HCT116 (cell line): ENCODE measurements around the gene CYB5D1. TPM values are rescaled to one million over a fixed set of nuclear protein-coding genes. Genes with fewer than 3 reads are reported as not detected.

ENCODE experiments used
- ATAC-seq: fragments of 200-7000 bp; cut with Tn5 transposase; 2 replicates; pipeline ENCODE4 v1.9.1; 2020; ENCODE audit warnings: mild to moderate bottlenecking, moderate library complexity
- BruUV-seq: library from RNA; stranded (reverse); fragments of 400-500 nt; replicated peaks from 2 replicates; lab custom pipeline; 2021; lab: Mats Ljungman, UMichigan
- CTCF ChIA-PET: fragments of 300-600 bp; sonication (Branson Sonifier 250); formaldehyde crosslinking; loops from one replicate; lab custom pipeline; 2021; ENCODE audit warnings: antibody characterized with exemption; lab: Charles Lee
- POLR2A ChIA-PET: fragments of 300-600, 350-600 bp; sonication (Branson Sonifier 250); formaldehyde crosslinking; loops from one replicate; lab custom pipeline; 2021; ENCODE audit warnings: antibody characterized with exemption; lab: Charles Lee
- RAD21 ChIA-PET, 2 experiments: fragments of 300-600 bp; sonication (Branson Sonifier 250); formaldehyde crosslinking; loops; one replicate each; lab custom pipeline; 2023; ENCODE audit warnings: low total read pairs in 2 of 2; ENCODE audit not compliant: uncharacterized antibody in 2 of 2, unreplicated experiment in 2 of 2, low non-redundant PET in 1 of 2; lab: Charles Lee
- DNase-seq: peaks from one replicate; pipeline ENCODE4 v3.0.0-alpha.2; 2010; ENCODE audit warnings: low read depth, low spot score
- H2AFZ ChIP-seq: fragments of 200-600 bp; shearing (Covaris generic), sonication (generic); 2 replicates; pipeline ENCODE4 v1.6.1; 2017; ENCODE audit warnings: low read depth, mixed run types, mixed read lengths, antibody characterized with exemption, low read length; ENCODE audit not compliant: poor library complexity, severe bottlenecking
- H3K27ac ChIP-seq: 2 replicates; pipeline ENCODE4 v1.5.1; 2012; ENCODE audit warnings: low read depth, low read length
- H3K27me3 ChIP-seq: fragments of 200-600 bp; sonication (generic); 2 replicates; pipeline ENCODE4 v1.6.1; 2016; ENCODE audit warnings: mixed run types, low read length, mixed read lengths; ENCODE audit not compliant: insufficient read depth
- H3K36me3 ChIP-seq, 2 experiments: fragments of 200-500 bp in 1 of 2; fragments of 200-600 bp in 1 of 2; sonication (Bioruptor generic) in 1 of 2; sonication (generic) in 1 of 2; 2 replicates each; pipeline versions ENCODE4 v1.5.1 to v1.6.1; 2014 to 2016; ENCODE audit warnings: low read length in 2 of 2, inconsistent platforms in 1 of 2, mixed read lengths in 1 of 2, mixed run types in 1 of 2; ENCODE audit not compliant: insufficient read depth in 2 of 2, control insufficient read depth in 1 of 2
- H3K4me1 ChIP-seq, 2 experiments: fragments of 200-600 bp in 1 of 2; sonication (generic) in 1 of 2; 2 replicates each; pipeline versions ENCODE4 v1.5.1 to v1.6.1; 2012 to 2017; ENCODE audit warnings: low read length in 2 of 2, inconsistent platforms in 1 of 2, mild to moderate bottlenecking in 1 of 2, mixed read lengths in 1 of 2, mixed run types in 1 of 2, moderate library complexity in 1 of 2; ENCODE audit not compliant: insufficient read depth in 2 of 2, control insufficient read depth in 1 of 2
- H3K4me2 ChIP-seq: fragments of 200-600 bp; sonication (generic); 2 replicates; pipeline ENCODE4 v1.6.1; 2017; ENCODE audit warnings: mixed run types, low read length, mixed read lengths
- H3K4me3 ChIP-seq, 2 experiments: fragments of 200-600 bp in 1 of 2; sonication (generic) in 1 of 2; replicated peaks in 1 of 2; 2 replicates each; pipeline ENCODE4 v1.5.1; 2011 to 2016; ENCODE audit warnings: low read length in 2 of 2, control low read depth in 1 of 2, low read depth in 1 of 2, mild to moderate bottlenecking in 1 of 2, mixed read lengths in 1 of 2, mixed run types in 1 of 2
- H3K79me2 ChIP-seq: fragments of 200-600 bp; sonication (generic); 2 replicates; pipeline ENCODE4 v1.6.1; 2017; ENCODE audit warnings: mild to moderate bottlenecking, mixed run types, low read length, moderate library complexity, mixed read lengths; ENCODE audit not compliant: insufficient read depth
- H3K9ac ChIP-seq: fragments of 200-600 bp; sonication (generic); 2 replicates; pipeline ENCODE4 v1.6.1; 2016; ENCODE audit warnings: low read length, mixed read lengths
- H3K9me2 ChIP-seq: fragments of 200-600 bp; sonication (generic), shearing (Covaris generic); 2 replicates; pipeline ENCODE4 v1.6.1; 2017; ENCODE audit warnings: mixed run types, mild to moderate bottlenecking, moderate library complexity; ENCODE audit not compliant: insufficient read depth
- H3K9me3 ChIP-seq, 2 experiments: fragments of 200-500 bp in 1 of 2; fragments of 200-600 bp in 1 of 2; sonication (Bioruptor generic) in 1 of 2; sonication (generic) in 1 of 2; 2 replicates each; pipeline ENCODE4 v1.6.1; 2014 to 2017; ENCODE audit warnings: low read length in 2 of 2, mixed read lengths in 2 of 2, inconsistent platforms in 1 of 2, low read depth in 1 of 2, mild to moderate bottlenecking in 1 of 2, mixed run types in 1 of 2, moderate library complexity in 1 of 2; ENCODE audit not compliant: control insufficient read depth in 1 of 2, insufficient read depth in 1 of 2
- H4K20me1 ChIP-seq: fragments of 200-600 bp; sonication (generic), shearing (Covaris generic); 2 replicates; pipeline ENCODE4 v1.6.1; 2017; ENCODE audit warnings: mixed run types, mild to moderate bottlenecking, moderate library complexity; ENCODE audit not compliant: insufficient read depth
- ATF3 ChIP-seq: IDR thresholded peaks from 2 replicates; pipeline ENCODE4 v1.6.1; 2012
- CBX3 ChIP-seq: IDR thresholded peaks from 2 replicates; pipeline ENCODE4 v1.6.1; 2012; ENCODE audit warnings: low read depth
- CEBPB ChIP-seq: IDR thresholded peaks from 2 replicates; pipeline ENCODE4 v1.6.1; 2012; ENCODE audit warnings: low read depth
- CTCF ChIP-seq, 3 experiments: fragments of 200-600 bp in 1 of 3; sonication (generic) in 1 of 3; IDR thresholded peaks in 2 of 3; conservative IDR thresholded peaks in 1 of 3; 2 replicates each; pipeline ENCODE4 v1.5.1; 2012 to 2017; ENCODE audit warnings: low read depth in 2 of 3, low read length in 2 of 3, antibody characterized with exemption in 1 of 3, borderline replicate concordance in 1 of 3, control low read depth in 1 of 3, mild to moderate bottlenecking in 1 of 3, mixed read lengths in 1 of 3, mixed run types in 1 of 3, moderate library complexity in 1 of 3; ENCODE audit not compliant: insufficient read depth in 1 of 3
- EGR1 ChIP-seq: IDR thresholded peaks from 2 replicates; pipeline ENCODE4 v1.6.1; 2012; ENCODE audit warnings: low read depth
- EZH2 ChIP-seq: fragments of 200-600 bp; sonication (generic); IDR thresholded peaks from 2 replicates; pipeline ENCODE4 v1.6.1; 2017; ENCODE audit warnings: antibody characterized with exemption, mixed run types
- EZH2phosphoT487 ChIP-seq: fragments of 200-600 bp; IDR thresholded peaks from 2 replicates; pipeline ENCODE4 v1.6.1; 2018; ENCODE audit warnings: antibody characterized with exemption, borderline replicate concordance
- FOSL1 ChIP-seq: IDR thresholded peaks from 2 replicates; pipeline ENCODE4 v1.6.1; 2012; ENCODE audit warnings: low read depth
- MAX ChIP-seq: IDR thresholded peaks from 2 replicates; pipeline ENCODE4 v1.6.1; 2012
- POLR2A ChIP-seq: IDR thresholded peaks from 2 replicates; pipeline ENCODE4 v1.7.0; 2011; ENCODE audit warnings: borderline replicate concordance; ENCODE audit not compliant: insufficient read depth, insufficient read length; ENCODE audit errors: extremely low read depth
- RAD21 ChIP-seq: IDR thresholded peaks from 2 replicates; pipeline ENCODE4 v1.6.1; 2012; ENCODE audit warnings: low read depth, mild to moderate bottlenecking
- SIN3A ChIP-seq: IDR thresholded peaks from 2 replicates; pipeline ENCODE4 v1.6.1; 2012; ENCODE audit warnings: low read depth
- SRF ChIP-seq: IDR thresholded peaks from 2 replicates; pipeline ENCODE4 v1.6.1; 2012; ENCODE audit warnings: low read depth
- TCF7L2 ChIP-seq: IDR thresholded peaks from 2 replicates; pipeline ENCODE4 v1.7.0; 2011; ENCODE audit warnings: borderline replicate concordance, inconsistent platforms; ENCODE audit not compliant: insufficient read depth, insufficient read length; ENCODE audit errors: extremely low read depth
- YY1 ChIP-seq: IDR thresholded peaks from 2 replicates; pipeline ENCODE4 v1.6.1; 2011; ENCODE audit warnings: low read length, low read depth, moderate library complexity, mild to moderate bottlenecking; ENCODE audit not compliant: insufficient replicate concordance; ENCODE audit errors: extremely low read depth
- ZBTB33 ChIP-seq: IDR thresholded peaks from 2 replicates; pipeline ENCODE4 v1.6.1; 2011; ENCODE audit warnings: mild to moderate bottlenecking, low read length, moderate library complexity; ENCODE audit not compliant: insufficient replicate concordance; ENCODE audit errors: extremely low read depth
- ZFX ChIP-seq: fragments of 450-650 bp; IDR thresholded peaks from 2 replicates; pipeline ENCODE4 v1.6.1; 2017
- ZNF274 ChIP-seq: fragments of 200-500 bp; sonication (Bioruptor generic); IDR thresholded peaks from 2 replicates; pipeline ENCODE4 v1.6.1; 2014; ENCODE audit warnings: mild to moderate bottlenecking, low read depth, low read length, inconsistent platforms
- intact Hi-C: fragments of 100-400 bp; cut with micrococcal nuclease; formaldehyde crosslinking; loops from 2 replicates; pipeline ENCODE4 v1.10.0; 2022
- total RNA-seq: library from RNA; stranded (reverse); gene quantifications from one replicate; pipeline ENCODE4 v1.2.1, GENCODE V29; 2021; ENCODE audit not compliant: unreplicated experiment

The CYB5D1 gene
- total RNA-seq, 1 experiment from 2014 or later, result 21.5 TPM

- Histone ChIP-seq H3K9me3 (no peaks in the 10 kb centered on the region), H3K9ac (no peak overlapping the region), H3K27me3 (no peaks in the 10 kb centered on the region), H3K4me1 (peaks cover 18 to 25% of the 10 kb centered on the region in 2 experiments), H3K4me2 (no peak overlapping the region), H3K36me3 (peaks cover 0 to 3% of the 10 kb centered on the region in 2 experiments; a peak in 2 of 4 replicates), H3K4me3 (no peak overlapping the region), H4K20me1 (no peaks in the 10 kb centered on the region), H3K79me2 (peaks cover 13% of the 10 kb centered on the region; the same call in 1 of the 2 replicates), H2AFZ (no peak overlapping the region), H3K9me2 (no peaks in the 10 kb centered on the region), H3K27ac (no peak overlapping the region)
- intact Hi-C loops, result no loop called here
- DNase-seq (no peak), ATAC-seq (no peak)
- ChIA-PET CTCF (no interaction called here), POLR2A (no interaction called here), RAD21 (no interaction called here)
- TF ChIP-seq CEBPB (no peak), MAX (no peak), CTCF (IDR thresholded peaks at IDR 0.05 in 2 of 3, conservative IDR thresholded peaks at IDR 0.05 in 1 of 3; ENCODE audit: borderline replicate concordance in 1 of 3, insufficient read depth in 1 of 3, low read depth in 2 of 3, low read length in 2 of 3) (no peak), TCF7L2 (no peak), EZH2phosphoT487 (no peak), ZBTB33 (no peak), ATF3 (no peak), FOSL1 (no peak), ZFX (no peak), EGR1 (no peak), YY1 (no peak), CBX3 (no peak), POLR2A (no peak), RAD21 (no peak), EZH2 (no peak), ZNF274 (no peak), SIN3A (no peak), SRF (no peak)
- no TSS peak for BruUV-seq
Observed at GRCh38 chr17:7882068-7882467, 24.3 kb downstream of the CYB5D1 start.
